Epithelial cell of esophagus (primary cell): Measurements from ENCODE around the gene EPYC.
"Not testable (repeated sequence)": the region's sequence is repeated elsewhere in the genome, so short reads cannot be mapped to it uniquely, and the experiment has no call there.

Source experiments
- DNase-seq: peaks from one replicate; pipeline ENCODE4 v3.0.0; 2010; ENCODE audit warnings: low read depth
- H3K4me3 ChIP-seq: 2 replicates; pipeline ENCODE4 v1.5.1; 2011; ENCODE audit warnings: mild to moderate bottlenecking, low read length, control low read depth
- CTCF ChIP-seq: IDR thresholded peaks from 2 replicates; pipeline ENCODE4 v1.5.1; 2011; ENCODE audit warnings: low read depth, mild to moderate bottlenecking, low read length, control low read depth, inconsistent platforms; ENCODE audit not compliant: insufficient read depth; ENCODE audit errors: missing control alignments

EPYC gene

GRCh38 chr12:90995010-90995409 lies 9.8 kb downstream of the EPYC start:
- TF ChIP-seq CTCF = no peak
- H3K4me3 ChIP-seq = no peak overlapping the region
- DNase-seq = no peak

- DNase-seq = no peak
- no peak overlapping the region for H3K4me3 ChIP-seq
- no peak for TF ChIP-seq CTCF
Observed at GRCh38 chr12:90991952-90992465, 12.8 kb downstream of the EPYC start.

GRCh38 chr12:90990611-90991010 lies 14.2 kb downstream of the EPYC start:
- H3K4me3 ChIP-seq = no peak overlapping the region
- DNase-seq = no peak
- no peak for TF ChIP-seq CTCF

GRCh38 chr12:90989686-90990111 lies 15.1 kb downstream of the EPYC start:
- no peak for TF ChIP-seq CTCF
- no peak for DNase-seq
- H3K4me3 ChIP-seq = no peak overlapping the region

GRCh38 chr12:90987520-90987919 lies 17.3 kb downstream of the EPYC start:
- TF ChIP-seq CTCF = no peak
- H3K4me3 ChIP-seq = no peak overlapping the region
- no peak for DNase-seq

- no peak for TF ChIP-seq CTCF
- no peak for DNase-seq
- H3K4me3 ChIP-seq = no peak overlapping the region
Observed at GRCh38 chr12:90987101-90987500, 17.7 kb downstream of the EPYC start.

GRCh38 chr12:90985331-90985730 lies 19.4 kb downstream of the EPYC start:
- DNase-seq, H3K4me3 ChIP-seq: not testable (repeated sequence)

- TF ChIP-seq CTCF = no peak
- no peak overlapping the region for H3K4me3 ChIP-seq
- DNase-seq = no peak
Observed at GRCh38 chr12:90984114-90984513, 20.7 kb downstream of the EPYC start.
